GM21576 (cell line): ENCODE results near the gene SPPL2B.

Source experiments
- ATAC-seq: cut with Tn5 transposase; IDR thresholded peaks from one replicate; pipeline ENCODE4 v1.9.1; 2021; ENCODE audit warnings: mild to moderate bottlenecking, moderate library complexity; ENCODE audit not compliant: unreplicated experiment

The SPPL2B gene

GRCh38 chr19:2300533-2300932 lies 28.0 kb upstream of the SPPL2B start:
- no peak for ATAC-seq

- no peak for ATAC-seq
These were observed 25.9 kb upstream of the SPPL2B start for GRCh38 chr19:2302319-2303210.

GRCh38 chr19:2303211-2303798 lies 25.2 kb upstream of the SPPL2B start:
- ATAC-seq: no peak

- no peak for ATAC-seq
These were observed 22.8 kb upstream of the SPPL2B start for GRCh38 chr19:2305452-2306280.

GRCh38 chr19:2306281-2306806 lies 22.1 kb upstream of the SPPL2B start:
- ATAC-seq: no peak

GRCh38 chr19:2306971-2307370 lies 21.5 kb upstream of the SPPL2B start:
- no peak for ATAC-seq

- ATAC-seq: no peak
These were observed 20.9 kb upstream of the SPPL2B start for GRCh38 chr19:2307518-2308012.

GRCh38 chr19:2308114-2308556 lies 20.3 kb upstream of the SPPL2B start, which contains the start of gene LINGO3:
Gene LINGO3, minus strand, starts transcription at chr19:2308154. Its CDS starts 16,378 bp downstream, at chr19:2291776.
- no peak for ATAC-seq

GRCh38 chr19:2309734-2310362 lies 18.6 kb upstream of the SPPL2B start:
- no peak for ATAC-seq

- no peak for ATAC-seq
These were observed 17.4 kb upstream of the SPPL2B start for GRCh38 chr19:2311093-2311492.

GRCh38 chr19:2312820-2313501 lies 15.5 kb upstream of the SPPL2B start:
- ATAC-seq: no peak

GRCh38 chr19:2315121-2315817 lies 13.2 kb upstream of the SPPL2B start:
- no peak for ATAC-seq

- no peak for ATAC-seq
These were observed 12.6 kb upstream of the SPPL2B start for GRCh38 chr19:2315818-2316353.

- ATAC-seq: no peak
These were observed 11.2 kb upstream of the SPPL2B start for GRCh38 chr19:2317300-2317699.

- no peak for ATAC-seq
These were observed 10.7 kb upstream of the SPPL2B start for GRCh38 chr19:2317756-2318155.

- no peak for ATAC-seq
These were observed 9.6 kb upstream of the SPPL2B start for GRCh38 chr19:2318923-2319322.

- no peak for ATAC-seq
These were observed 8.9 kb upstream of the SPPL2B start for GRCh38 chr19:2319551-2319950.

GRCh38 chr19:2320049-2320448 lies 8.4 kb upstream of the SPPL2B start:
- ATAC-seq: no peak

- ATAC-seq: no peak
These were observed 7.5 kb upstream of the SPPL2B start for GRCh38 chr19:2320939-2321338.
